Activated CD8-positive, alpha-beta T cell treated with anti-CD3 and anti-CD28 coated beads, Interleukin-2, amount 10 ng/mL, durations not matched to agents 7 days and 5 days (primary cell): ENCODE data around the gene SPTAN1. TPM values are rescaled to one million over a fixed set of nuclear protein-coding genes. Genes with fewer than 3 reads are reported as not detected.

Source experiments
- total RNA-seq, 2 experiments: library from RNA; stranded (reverse); gene quantifications; one replicate each; pipeline ENCODE4 v1.2.3, GENCODE V29; 2021

Gene SPTAN1
- total RNA-seq, 2 experiments from 2014 or later, result 292 to 303 TPM

Other genes with a start within 250 kb of the SPTAN1 start
- 10 to 100 TPM; 25.5 to 27.7 TPM for gene TRUB2, start 230.1 kb upstream of the SPTAN1 start, total RNA-seq
- 10 to 100 TPM; 31.8 to 34.9 TPM for gene COQ4, start 229.7 kb upstream of the SPTAN1 start, total RNA-seq
- 10 to 100 TPM; 19.0 to 21.7 TPM for gene SLC27A4, start 212.1 kb upstream of the SPTAN1 start, total RNA-seq
- 10 to 100 TPM; 78.9 to 79.9 TPM for gene URM1, start 181.2 kb upstream of the SPTAN1 start, total RNA-seq
- gene CERCAM, start 131.7 kb upstream of the SPTAN1 start, total RNA-seq, result 1 to 10 TPM; 3.9 to 4.2 TPM
- 10 to 100 TPM; 77.5 to 82.8 TPM for gene ODF2, start 96.6 kb upstream of the SPTAN1 start, total RNA-seq
- gene GLE1, start 47.9 kb upstream of the SPTAN1 start, total RNA-seq, result 10 to 100 TPM; 46.5 to 47.7 TPM
- gene DYNC2I2, start 104.3 kb downstream of the SPTAN1 start, total RNA-seq, result 10 to 100 TPM; 68.9 to 76.3 TPM
- 100 to 1,000 TPM; 574 to 607 TPM for gene SET, start 136.6 kb downstream of the SPTAN1 start, total RNA-seq
- gene PKN3, start 149.9 kb downstream of the SPTAN1 start, total RNA-seq, result 1 to 10 TPM; 7.6 to 8.0 TPM
- gene ZDHHC12, start 171.5 kb downstream of the SPTAN1 start, total RNA-seq, result 10 to 100 TPM; 80.4 to 88.4 TPM
- gene ZER1, start 219.3 kb downstream of the SPTAN1 start, total RNA-seq, result 10 to 100 TPM; 15.3 to 15.9 TPM
- 10 to 100 TPM; 19.1 to 22.5 TPM for gene TBC1D13, start 234.7 kb downstream of the SPTAN1 start, total RNA-seq